Right lobe of liver (tissue), 6 donors: ENCODE data around the gene UBE2G1. TPM values are rescaled to one million over a fixed set of nuclear protein-coding genes. Genes with fewer than 3 reads are reported as not detected.

Experiments used
- ATAC-seq, 4 donors: fragments of 200-7000 bp; cut with Tn5 transposase; one replicate each; pipeline ENCODE4 v1.9.1; 2020; ENCODE audit warnings: mild to moderate bottlenecking in 4 of 4, moderate library complexity in 4 of 4
- DNase-seq, 3 donors: peaks; one replicate each; pipeline ENCODE4 v3.0.0-alpha.2; 2020
- H3K27ac ChIP-seq, 3 donors: fragments of 200-600 bp; one replicate each; pipeline ENCODE4 v1.8.0; 2022
- H3K27me3 ChIP-seq, 2 donors: fragments of 200-600 bp; one replicate each; pipeline ENCODE4 v1.8.0; 2022
- H3K36me3 ChIP-seq, 4 donors: fragments of 200-600 bp; sonication (generic) in 1 of 4; one replicate each; pipeline versions ENCODE4 v1.5.1 to v1.8.0; 2017 to 2022; ENCODE audit warnings: control low read depth in 1 of 4
- H3K4me1 ChIP-seq, 4 donors: fragments of 200-600 bp; sonication (generic) in 1 of 4; one replicate each; pipeline versions ENCODE4 v1.5.1 to v1.8.0; 2017 to 2022; ENCODE audit warnings: control low read depth in 1 of 4
- H3K4me3 ChIP-seq, 3 donors: fragments of 200-600 bp; one replicate each; pipeline ENCODE4 v1.8.0; 2022
- H3K9me3 ChIP-seq, 4 donors: fragments of 200-600 bp; sonication (generic) in 1 of 4; one replicate each; pipeline versions ENCODE4 v1.5.1 to v1.8.0; 2017 to 2022; ENCODE audit warnings: control low read depth in 1 of 4
- CTCF ChIP-seq, 4 donors: fragments of 200-600 bp in 3 of 4; fragments of 450-650 bp in 1 of 4; IDR thresholded peaks; one replicate each; pipeline versions ENCODE4 v1.5.1 to v1.8.0; 2016 to 2022; ENCODE audit warnings: antibody characterized with exemption in 4 of 4, mild to moderate bottlenecking in 2 of 4
- POLR2A ChIP-seq: fragments of 450-650 bp; IDR thresholded peaks from one replicate; pipeline ENCODE4 v1.6.1; 2017; ENCODE audit warnings: antibody characterized with exemption, mild to moderate bottlenecking
- WGBS: methylation state at CpG from one replicate; pipeline ENCODE4 v1.1.6; 2018; ENCODE audit warnings: low coverage, low lambda C conversion rate; ENCODE audit not compliant: insufficient coverage; ENCODE audit errors: missing lambda C conversion rate; 5-methylcytosine and 5-hydroxymethylcytosine counted together
- intact Hi-C, 2 donors: fragments of 100-400 bp; cut with DNase I; formaldehyde crosslinking; loops; one replicate each; pipeline versions ENCODE4 v1.11.2 to v1.14.1; 2022
- total RNA-seq, 6 experiments: library from RNA; depleted of rRNA in 2 of 6; stranded (reverse); fragments of >200 nt in 2 of 6; fragmentation: NEBNext Ultra II Directional in 3 of 6; extraction: Animal tissue kit (Norgen Biotek cat#: 25700) in 3 of 6; gene quantifications; one replicate each; pipeline versions ENCODE4 v1.1.0 to v1.2.4, GENCODE V29; 2016 to 2023
- donor health status: DM: no; HTN: yes; CAD: no.
- donor health status: DM: no; HTN: no; CAD: no.
- donor health status: DM: no; HTN: no; CAD: no.
- donor health status: DM: no; HTN: yes; CAD: no.
- donor health status: DM: no; HTN: yes; CAD: no.

Gene UBE2G1
- total RNA-seq, 6 experiments from 2014 or later, result 30.3 to 45.5 (median 38.8) TPM

- intact Hi-C loops, result no loop called here
- Histone ChIP-seq H3K27me3 (no peaks in the 10 kb centered on the region), H3K4me1 (no peaks in the 10 kb centered on the region), H3K9me3 (no peaks in the 10 kb centered on the region), H3K4me3 (no peak overlapping the region), H3K27ac (no peak overlapping the region), H3K36me3 (peaks cover 0 to 10% (median 2%) of the 10 kb centered on the region in 4 donors)
- DNase-seq, result no peak
- no peak for ATAC-seq
- WGBS, result 100% methylated on average over 1 of the region's 1 CpG
- TF ChIP-seq POLR2A (no peak), CTCF (IDR thresholded peaks at IDR 0.05) (no peak)
Observed at GRCh38 chr17:4293572-4293971, 72.9 kb downstream of the UBE2G1 start.

GRCh38 chr17:4287710-4288109, 78.8 kb downstream of the UBE2G1 start:
- H3K27me3 ChIP-seq, result no peaks in the 10 kb centered on the region
- H3K4me1 ChIP-seq, result no peaks in the 10 kb centered on the region
- DNase-seq, result no peak
- H3K4me3 ChIP-seq, result no peak overlapping the region
- 92% methylated on average over 3 of the region's 3 CpGs for WGBS
- no peaks in the 10 kb centered on the region for H3K9me3 ChIP-seq
- no peak overlapping the region for H3K27ac ChIP-seq
- no peak for ATAC-seq
- H3K36me3 ChIP-seq, result peaks cover 0 to 8% (median 3%) of the 10 kb centered on the region in 4 donors
- TF ChIP-seq CTCF (IDR thresholded peaks at IDR 0.05) (no peak), POLR2A (no peak)
- intact Hi-C loops, result no loop called here

- no peak for ATAC-seq
- DNase-seq, result no peak
- intact Hi-C loops, result no loop called here
Observed at GRCh38 chr17:4276514-4276913, 90.0 kb downstream of the UBE2G1 start.

GRCh38 chr17:4272972-4273368, 93.5 kb downstream of the UBE2G1 start:
- ATAC-seq, result no peak
- H3K27ac ChIP-seq, result no peak overlapping the region
- intact Hi-C loops, result no loop called here
- 70% methylated on average over 4 of the region's 4 CpGs for WGBS
- no peaks in the 10 kb centered on the region for H3K4me1 ChIP-seq
- TF ChIP-seq POLR2A (no peak), CTCF (IDR thresholded peaks at IDR 0.05) (no peak)
- DNase-seq, result no peak
- H3K36me3 ChIP-seq, result peaks cover 0 to 14% (median 0%) of the 10 kb centered on the region in 4 donors
- no peaks in the 10 kb centered on the region for H3K27me3 ChIP-seq
- H3K4me3 ChIP-seq, result no peak overlapping the region
- no peaks in the 10 kb centered on the region for H3K9me3 ChIP-seq

More at GRCh38 chr17:4276514-4276913, 90.0 kb downstream of the UBE2G1 start:
- Histone ChIP-seq H3K27me3 (no peaks in the 10 kb centered on the region), H3K27ac (no peak overlapping the region), H3K9me3 (no peaks in the 10 kb centered on the region), H3K36me3 (peaks cover 0 to 4% (median 0%) of the 10 kb centered on the region in 4 donors), H3K4me1 (peaks cover 0 to 9% (median 0%) of the 10 kb centered on the region in 4 donors), H3K4me3 (no peak overlapping the region)
- no peak for TF ChIP-seq CTCF (IDR thresholded peaks at IDR 0.05)
- no peak for TF ChIP-seq POLR2A
- WGBS, result 87% methylated on average over 4 of the region's 5 CpGs
